ENCODE results near the gene SNAPC4.
"Not testable (repeated sequence)": the region's sequence is repeated elsewhere in the genome, so short reads cannot be mapped to it uniquely, and the experiment has no call there.

Gene SNAPC4

GRCh38 chr9:136410500-136411287, 10.7 kb upstream of the SNAPC4 start, which contains the start of the genes ENTR1 and PMPCA:
ENTR1 (minus strand) TSS chr9:136410614; CDS start chr9:136410397, 217 bp downstream.
PMPCA (plus strand) TSS chr9:136410658; CDS start chr9:136410669, 11 bp downstream.
- peak; percentile 86 for DNase-seq (ENCODE audit: low spot score)

- DNase-seq (ENCODE audit: low spot score): peak; percentile 11
Observed at GRCh38 chr9:136409557-136410455, 9.8 kb upstream of the SNAPC4 start.

- DNase-seq (ENCODE audit: low spot score): no peak
Observed at GRCh38 chr9:136407911-136408310, 7.9 kb upstream of the SNAPC4 start.

- DNase-seq (ENCODE audit: low spot score): not testable (repeated sequence)
Observed at GRCh38 chr9:136407061-136407460, 7.1 kb upstream of the SNAPC4 start.

- not testable (repeated sequence) for DNase-seq (ENCODE audit: low spot score)
Observed at GRCh38 chr9:136405904-136406303, 5.9 kb upstream of the SNAPC4 start.

- DNase-seq (ENCODE audit: low spot score): no peak
Observed at GRCh38 chr9:136405481-136405880, 5.5 kb upstream of the SNAPC4 start.

GRCh38 chr9:136404801-136405136, 4.8 kb upstream of the SNAPC4 start:
- no peak for DNase-seq (ENCODE audit: low spot score)

GRCh38 chr9:136403915-136404800, 4.2 kb upstream of the SNAPC4 start:
- DNase-seq (ENCODE audit: low spot score): no peak

- no peak for DNase-seq (ENCODE audit: low spot score)
Observed at GRCh38 chr9:136403538-136403914, 3.6 kb upstream of the SNAPC4 start.

- DNase-seq (ENCODE audit: low spot score): no peak
Observed at GRCh38 chr9:136402067-136402466, 2.1 kb upstream of the SNAPC4 start.

GRCh38 chr9:136401173-136401922, 1.4 kb upstream of the SNAPC4 start:
- no peak for DNase-seq (ENCODE audit: low spot score)

- DNase-seq (ENCODE audit: low spot score): no peak
Observed at GRCh38 chr9:136399176-136400037, 563 bp downstream of the SNAPC4 start.

GRCh38 chr9:136398286-136398685, 1.7 kb downstream of the SNAPC4 start:
- no peak for DNase-seq (ENCODE audit: low spot score)

- DNase-seq (ENCODE audit: low spot score): no peak
Observed at GRCh38 chr9:136397643-136398042, 2.3 kb downstream of the SNAPC4 start.

GRCh38 chr9:136396219-136396515, 3.8 kb downstream of the SNAPC4 start:
- DNase-seq (ENCODE audit: low spot score): no peak

- no peak for DNase-seq (ENCODE audit: low spot score)
Observed at GRCh38 chr9:136395345-136396218, 4.4 kb downstream of the SNAPC4 start.

GRCh38 chr9:136395020-136395340, 5.0 kb downstream of the SNAPC4 start:
- DNase-seq (ENCODE audit: low spot score): no peak

GRCh38 chr9:136394312-136395019, 5.5 kb downstream of the SNAPC4 start:
- DNase-seq (ENCODE audit: low spot score): no peak

GRCh38 chr9:136393531-136393930, 6.4 kb downstream of the SNAPC4 start:
- DNase-seq (ENCODE audit: low spot score): no peak

Data from globus pallidus (tissue), 1 donor.